GM19455 (cell line): ENCODE measurements around the gene ANK3.

ENCODE experiments used
- ATAC-seq: cut with Tn5 transposase; IDR thresholded peaks from one replicate; pipeline ENCODE4 v1.9.1; 2021; ENCODE audit not compliant: unreplicated experiment

The ANK3 gene

GRCh38 chr10:60380781-60381180 is 8.9 kb downstream of the ANK3 start:
- ATAC-seq: no peak

DNA sequence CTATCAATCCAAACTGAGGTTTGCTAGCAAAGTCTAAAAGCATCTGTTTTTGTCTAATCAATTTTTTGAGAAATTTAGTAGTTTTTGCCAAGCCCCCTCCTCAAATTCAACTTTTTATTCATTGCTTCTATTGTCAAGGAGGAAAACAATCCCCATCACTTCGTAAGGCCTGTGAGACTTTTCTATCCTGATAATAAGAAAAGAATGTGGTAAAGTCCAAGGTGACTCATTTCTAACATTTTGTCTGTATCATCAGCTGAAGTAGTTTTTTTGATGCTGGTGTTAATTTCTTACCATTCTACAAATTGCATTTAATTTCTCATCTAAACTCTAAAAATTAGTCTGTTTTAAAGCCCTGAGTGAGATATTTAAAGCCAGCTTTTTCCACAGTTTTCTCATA is 11.7 kb downstream of the ANK3 start:
- ATAC-seq: no peak

DNA sequence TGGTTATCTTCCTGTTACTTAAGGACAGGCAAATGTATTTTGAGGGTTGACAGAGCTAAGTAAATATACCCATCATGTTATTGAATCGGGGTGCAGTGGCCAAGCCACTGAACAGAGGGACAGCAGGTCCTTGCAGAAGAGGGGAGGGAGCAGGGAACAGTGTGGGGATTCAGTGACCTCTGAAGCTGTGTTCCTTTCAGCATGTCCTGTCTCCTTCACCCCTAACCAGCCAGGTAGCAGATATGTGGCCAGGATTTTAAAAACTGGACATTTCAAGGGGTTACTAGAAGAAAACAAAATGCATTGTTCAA is 12.7 kb downstream of the ANK3 start:
- ATAC-seq: no peak

DNA sequence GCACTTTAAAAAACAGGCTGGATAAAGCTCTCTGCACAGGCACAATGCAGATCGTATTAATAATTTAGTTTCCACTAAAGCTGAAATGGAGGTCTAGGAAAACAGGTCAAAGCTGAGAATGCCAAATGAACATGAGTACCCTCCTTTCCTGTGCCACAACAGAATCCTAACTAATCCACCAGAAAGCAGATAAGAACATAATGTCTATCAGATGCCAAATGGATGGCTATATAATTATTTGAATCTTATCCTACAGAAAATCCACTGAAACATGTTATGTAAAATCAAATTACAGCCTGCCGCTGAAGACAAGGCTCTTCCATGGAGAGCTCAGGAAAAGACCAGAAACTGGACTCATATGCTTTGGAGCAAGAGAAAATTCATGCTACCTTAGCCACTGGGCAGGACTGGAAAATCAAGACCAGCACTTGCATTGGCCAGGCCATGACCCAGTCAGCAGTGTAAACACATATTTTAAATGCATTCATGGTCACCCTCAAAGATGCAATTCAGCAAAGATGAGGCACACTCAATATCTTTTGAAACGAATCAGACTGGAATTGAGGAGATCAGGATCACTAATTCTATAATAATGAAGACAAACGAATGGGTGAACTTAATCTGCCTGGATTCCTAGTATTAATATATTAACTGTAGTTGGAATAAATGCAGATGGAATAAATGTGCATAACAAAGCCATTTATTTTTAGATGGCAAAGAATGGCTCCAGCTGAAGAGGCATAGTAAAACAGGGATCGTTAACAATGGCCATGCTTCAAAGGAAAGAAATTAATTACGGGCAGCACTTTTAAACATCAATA is 13.2 kb downstream of the ANK3 start:
- no peak for ATAC-seq

- no peak for ATAC-seq
Observed at GRCh38 chr10:60375293-60376004, 14.2 kb downstream of the ANK3 start.

GRCh38 chr10:60374836-60375235 is 14.8 kb downstream of the ANK3 start:
- no peak for ATAC-seq

DNA sequence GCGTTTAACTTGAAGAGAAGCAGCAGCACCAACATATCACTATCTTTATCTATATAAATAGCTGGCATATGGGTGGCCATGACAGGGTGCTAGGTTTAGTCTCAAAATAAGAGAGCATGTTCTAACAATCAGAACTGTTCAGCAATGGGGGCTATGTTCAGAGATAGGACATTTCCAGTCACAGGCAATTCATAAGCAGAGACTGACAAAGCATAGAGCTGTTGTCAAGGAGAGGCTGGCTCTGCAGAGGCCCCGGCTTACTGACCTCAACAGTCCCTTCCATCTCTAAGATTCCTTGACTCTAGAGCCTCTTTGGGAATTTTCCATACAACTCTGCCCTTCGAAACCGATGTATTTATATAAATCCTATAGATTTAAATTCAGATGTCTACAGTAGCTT is 17.2 kb downstream of the ANK3 start:
- no peak for ATAC-seq

- no peak for ATAC-seq
Observed at GRCh38 chr10:60369547-60369930, 20.1 kb downstream of the ANK3 start.

GRCh38 chr10:60368875-60369546 is 20.7 kb downstream of the ANK3 start:
- no peak for ATAC-seq

- ATAC-seq: no peak
Observed at GRCh38 chr10:60367901-60368300, 21.8 kb downstream of the ANK3 start.

DNA sequence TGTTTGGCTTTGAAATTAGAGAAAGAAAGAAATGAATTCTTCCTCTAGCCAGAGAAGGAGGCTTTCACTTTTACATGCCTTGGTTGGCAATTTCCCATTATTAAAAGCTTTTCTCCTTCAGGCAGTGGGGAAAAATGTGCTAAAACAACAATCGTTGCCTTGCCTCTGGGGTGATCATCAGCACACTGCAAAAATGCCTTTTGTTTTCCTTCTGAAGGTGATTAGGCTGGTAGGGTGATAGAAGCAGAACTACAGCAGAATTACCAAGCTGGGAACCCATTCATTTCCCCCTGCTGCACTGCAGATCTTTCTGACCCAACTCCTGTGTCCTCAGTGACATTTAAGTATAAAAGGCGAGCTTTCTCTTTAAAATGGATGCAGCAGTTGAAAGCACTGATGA is 22.2 kb downstream of the ANK3 start:
- no peak for ATAC-seq

DNA sequence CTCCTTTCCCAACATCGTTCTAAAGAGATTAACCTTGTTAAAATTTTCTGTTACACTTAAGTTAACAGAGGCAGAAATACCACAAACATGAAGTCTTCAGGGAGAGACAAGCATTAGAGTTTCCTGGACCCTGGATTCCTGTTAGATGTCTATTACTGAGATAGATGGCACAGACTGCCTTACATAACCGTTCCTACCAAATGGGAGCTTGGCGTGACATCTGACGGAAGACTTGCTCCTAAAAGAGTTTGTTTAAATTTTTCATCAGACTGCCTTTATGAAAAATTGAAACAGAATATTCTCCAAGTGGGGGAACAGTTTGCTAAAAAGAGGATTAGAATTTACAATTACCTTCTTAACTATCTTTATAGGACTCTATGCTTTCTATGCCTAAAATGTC is 22.7 kb downstream of the ANK3 start:
- no peak for ATAC-seq

DNA sequence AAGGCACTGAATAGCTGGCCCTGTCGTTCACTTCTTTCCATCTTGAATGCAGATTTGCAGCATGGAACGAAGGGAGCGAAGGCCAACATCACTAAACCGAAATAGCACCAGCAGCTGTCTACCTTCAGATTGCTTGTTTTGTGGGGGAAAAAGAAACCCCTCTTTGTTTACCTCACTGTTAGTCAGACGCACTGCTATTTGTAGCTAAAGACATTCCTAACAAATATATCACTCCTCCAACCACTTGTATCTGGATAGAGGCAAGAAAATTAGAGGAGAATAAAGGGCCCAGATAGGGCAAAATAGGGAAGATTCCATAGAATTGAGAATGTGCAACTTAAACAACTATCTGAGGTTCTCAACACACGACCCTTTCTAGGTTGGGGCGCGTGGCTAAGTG is 26.5 kb downstream of the ANK3 start:
- ATAC-seq: no peak

DNA sequence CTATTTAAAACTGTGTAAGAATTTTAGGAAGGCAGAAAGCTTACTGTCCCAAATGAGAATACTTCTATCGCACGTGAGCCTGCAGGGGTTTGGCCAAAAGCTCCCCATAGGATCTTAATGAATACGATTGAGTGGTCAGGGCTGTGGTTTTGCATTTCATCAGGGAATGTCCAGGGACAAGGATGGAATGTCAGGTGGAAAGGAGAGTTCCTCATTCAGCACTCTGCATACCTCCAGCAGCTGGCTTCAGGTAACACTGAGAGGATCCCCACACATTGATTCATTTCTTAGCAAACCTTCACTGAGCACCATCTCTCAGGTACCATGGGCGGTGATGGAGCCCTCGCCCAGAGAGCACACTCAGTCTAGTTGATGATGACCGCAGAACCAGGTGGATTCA is 27.2 kb downstream of the ANK3 start:
- ATAC-seq: no peak

GRCh38 chr10:60359066-60359465 is 30.6 kb downstream of the ANK3 start:
- no peak for ATAC-seq

DNA sequence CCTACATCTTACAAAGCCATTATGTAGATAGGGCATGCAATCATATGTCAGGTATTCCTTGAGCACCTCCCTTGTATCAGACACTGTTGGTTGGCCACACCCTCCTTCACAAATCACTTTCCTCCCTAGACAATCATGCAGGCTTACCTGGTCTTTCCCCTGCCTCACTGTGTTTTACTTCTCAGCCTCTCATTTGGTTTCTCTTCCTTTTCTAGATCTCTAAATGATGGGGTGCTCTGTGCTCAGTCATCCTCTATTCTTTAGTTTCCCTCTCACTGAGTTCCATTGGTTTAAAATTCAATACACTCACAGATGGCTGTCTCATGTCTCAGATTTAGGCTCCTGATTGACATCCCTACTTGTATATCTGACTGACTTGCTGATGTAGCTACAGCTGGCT is 31.4 kb downstream of the ANK3 start:
- ATAC-seq: peak; percentile 91

DNA sequence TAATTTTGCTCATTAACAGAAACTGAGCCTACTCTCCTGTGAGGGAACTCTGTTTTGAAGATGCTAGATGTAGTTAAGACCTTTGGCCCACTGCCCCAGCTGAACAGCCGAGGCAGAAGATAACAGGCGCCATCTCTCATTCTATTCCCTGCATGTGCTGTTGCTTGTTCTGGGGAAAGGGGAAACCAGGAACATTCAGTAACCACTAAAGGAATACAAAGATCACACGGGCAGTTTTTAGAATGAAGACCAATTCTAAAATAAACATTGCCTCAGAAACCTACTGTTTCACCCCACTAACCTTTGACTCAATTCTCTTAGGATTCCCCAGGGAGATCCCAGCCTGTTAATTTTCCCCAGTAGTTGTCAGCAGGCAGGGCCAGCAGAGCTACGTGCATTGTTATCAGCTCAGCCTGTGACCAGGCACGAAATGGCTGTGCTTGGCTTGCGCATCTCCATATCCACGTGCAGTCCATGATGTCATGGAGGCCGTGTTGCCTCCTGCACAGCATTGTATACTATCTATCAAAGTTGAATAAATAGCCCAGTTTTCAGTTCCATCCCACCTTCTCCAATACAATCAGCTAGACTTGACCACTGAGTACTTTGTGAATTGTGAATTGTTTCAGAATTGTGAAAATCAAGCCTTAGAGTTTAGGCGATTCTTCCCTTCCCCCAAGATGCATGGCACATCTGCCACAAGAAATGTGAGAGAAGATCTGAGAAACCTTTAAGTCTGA is 36.0 kb downstream of the ANK3 start:
- no peak for ATAC-seq

DNA sequence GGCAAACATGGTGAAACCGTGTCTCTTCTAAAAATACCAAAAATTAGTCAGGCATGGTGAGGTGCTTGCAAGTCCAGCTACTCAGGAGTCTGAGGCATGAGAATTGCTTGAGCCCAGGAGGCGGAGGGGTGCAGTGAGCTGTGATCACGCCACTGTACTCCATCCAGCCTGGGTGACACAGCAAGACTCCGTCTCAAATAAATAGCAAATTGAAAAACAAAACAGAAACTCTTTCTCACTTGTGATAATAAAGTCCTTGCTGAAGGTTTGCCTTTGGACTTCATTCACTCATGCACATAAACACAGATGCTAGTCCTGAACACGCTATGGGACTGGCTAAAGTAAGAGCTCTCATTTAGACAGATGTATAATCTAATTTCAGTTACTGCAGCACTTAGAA is 37.6 kb downstream of the ANK3 start:
- peak; percentile 72 for ATAC-seq

DNA sequence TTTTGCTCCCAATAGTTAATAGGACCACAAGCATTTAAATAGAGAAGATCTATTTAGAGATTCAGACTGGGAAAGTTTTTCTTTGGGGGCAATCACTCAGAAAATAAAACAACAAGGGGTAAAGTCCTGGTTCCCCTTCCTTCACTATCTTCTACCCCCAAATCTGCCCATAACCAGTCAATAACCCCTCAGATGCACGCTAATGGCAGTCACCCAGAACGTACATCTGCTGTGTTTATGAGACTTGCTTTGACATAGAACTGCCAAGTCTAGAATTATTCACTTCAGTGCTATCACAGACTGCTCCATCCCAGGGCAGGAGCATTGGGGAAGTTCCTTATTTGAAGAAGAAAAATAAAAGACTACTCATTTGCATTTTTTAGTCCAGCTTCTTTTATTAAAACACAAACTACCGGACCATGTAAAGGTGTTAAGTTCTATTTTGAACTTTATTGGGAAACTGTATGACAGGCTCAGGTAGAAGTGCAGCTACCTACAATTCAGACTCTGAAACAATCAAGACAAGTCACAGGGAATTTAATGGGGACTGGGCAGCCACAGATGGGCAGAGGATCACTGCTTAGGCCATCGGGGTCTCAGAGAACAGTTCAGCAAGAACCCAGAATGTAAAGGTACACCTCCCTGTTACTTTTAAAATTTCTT is 38.4 kb downstream of the ANK3 start:
- ATAC-seq: no peak

DNA sequence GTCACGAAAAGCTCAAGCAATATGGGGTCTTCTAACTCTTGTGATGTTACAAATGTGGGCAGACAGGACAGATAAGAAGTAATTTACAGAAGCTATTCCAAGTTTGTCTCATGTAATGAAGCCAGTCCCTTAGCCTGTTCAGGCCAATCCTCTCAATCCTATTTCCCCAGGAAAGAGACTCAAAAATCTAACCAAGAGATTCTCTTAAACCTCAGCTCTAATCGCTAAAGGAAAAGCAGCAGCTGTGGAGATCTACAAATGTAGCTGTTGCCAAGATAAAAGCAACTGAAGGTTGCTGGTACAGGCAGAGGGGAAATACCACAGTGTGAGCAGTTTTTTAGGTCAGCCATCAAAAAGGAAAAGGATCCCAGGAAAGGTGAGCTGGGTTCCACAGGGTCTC is 39.3 kb downstream of the ANK3 start:
- no peak for ATAC-seq

DNA sequence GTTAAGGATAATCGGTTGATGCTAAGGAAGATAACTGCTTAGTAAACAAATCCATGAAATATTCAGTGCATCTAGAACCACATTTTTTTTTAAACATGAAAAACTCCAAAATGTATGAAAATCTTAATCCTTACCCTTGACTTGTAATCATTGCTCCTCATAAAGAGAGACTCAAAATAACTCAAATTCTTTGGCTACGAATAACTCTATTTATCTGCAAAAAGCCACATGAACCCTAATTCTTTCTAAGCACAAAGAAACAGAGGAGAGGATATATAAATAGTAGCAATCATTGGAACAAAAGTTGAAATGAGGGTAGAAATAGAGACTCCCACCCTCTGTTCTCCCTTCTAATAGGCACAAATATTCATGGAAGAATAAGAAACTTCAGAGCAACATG is 40.2 kb downstream of the ANK3 start:
- ATAC-seq: no peak
